Skeletal muscle tissue (tissue), 4 donors: ENCODE results near the gene CEP164. TPM values are rescaled to one million over a fixed set of nuclear protein-coding genes. Genes with fewer than 3 reads are reported as not detected.

Source experiments
- H3K27ac ChIP-seq: one replicate; pipeline ENCODE4 v1.7.0; 2013; ENCODE audit warnings: mild to moderate bottlenecking, low read depth, low read length, inconsistent platforms
- H3K27me3 ChIP-seq, 3 donors: one replicate each; pipeline ENCODE4 v1.7.0; 2013; ENCODE audit warnings: low read length in 3 of 3; ENCODE audit not compliant: control insufficient read depth in 3 of 3, insufficient read depth in 3 of 3
- H3K36me3 ChIP-seq, 3 donors: one replicate each; pipeline ENCODE4 v1.7.0; 2013; ENCODE audit warnings: low read length in 3 of 3; ENCODE audit not compliant: control insufficient read depth in 3 of 3, insufficient read depth in 3 of 3
- H3K4me1 ChIP-seq, 3 donors: one replicate each; pipeline ENCODE4 v1.7.0; 2013; ENCODE audit warnings: low read length in 3 of 3, mild to moderate bottlenecking in 3 of 3; ENCODE audit not compliant: control insufficient read depth in 3 of 3, insufficient read depth in 3 of 3
- H3K4me3 ChIP-seq, 3 donors: one replicate each; pipeline ENCODE4 v1.7.0; 2013; ENCODE audit warnings: low read length in 3 of 3
- H3K9ac ChIP-seq, 3 donors: one replicate each; pipeline ENCODE4 v1.7.0; 2013; ENCODE audit warnings: low read length in 3 of 3, mild to moderate bottlenecking in 3 of 3, moderate library complexity in 2 of 3, low read depth in 1 of 3
- H3K9me3 ChIP-seq, 3 donors: one replicate each; pipeline ENCODE4 v1.7.0; 2013; ENCODE audit warnings: low read length in 3 of 3; ENCODE audit not compliant: control insufficient read depth in 3 of 3
- total RNA-seq: library from RNA; depleted of rRNA; stranded (reverse); fragments of >200 nt; gene quantifications from one replicate; pipeline ENCODE4 v1.2.3, GENCODE V29; 2014
- donor health status: Osteomylitis.

The CEP164 gene
- total RNA-seq, 1 donor from 2014 or later = 21.4 TPM

DNA sequence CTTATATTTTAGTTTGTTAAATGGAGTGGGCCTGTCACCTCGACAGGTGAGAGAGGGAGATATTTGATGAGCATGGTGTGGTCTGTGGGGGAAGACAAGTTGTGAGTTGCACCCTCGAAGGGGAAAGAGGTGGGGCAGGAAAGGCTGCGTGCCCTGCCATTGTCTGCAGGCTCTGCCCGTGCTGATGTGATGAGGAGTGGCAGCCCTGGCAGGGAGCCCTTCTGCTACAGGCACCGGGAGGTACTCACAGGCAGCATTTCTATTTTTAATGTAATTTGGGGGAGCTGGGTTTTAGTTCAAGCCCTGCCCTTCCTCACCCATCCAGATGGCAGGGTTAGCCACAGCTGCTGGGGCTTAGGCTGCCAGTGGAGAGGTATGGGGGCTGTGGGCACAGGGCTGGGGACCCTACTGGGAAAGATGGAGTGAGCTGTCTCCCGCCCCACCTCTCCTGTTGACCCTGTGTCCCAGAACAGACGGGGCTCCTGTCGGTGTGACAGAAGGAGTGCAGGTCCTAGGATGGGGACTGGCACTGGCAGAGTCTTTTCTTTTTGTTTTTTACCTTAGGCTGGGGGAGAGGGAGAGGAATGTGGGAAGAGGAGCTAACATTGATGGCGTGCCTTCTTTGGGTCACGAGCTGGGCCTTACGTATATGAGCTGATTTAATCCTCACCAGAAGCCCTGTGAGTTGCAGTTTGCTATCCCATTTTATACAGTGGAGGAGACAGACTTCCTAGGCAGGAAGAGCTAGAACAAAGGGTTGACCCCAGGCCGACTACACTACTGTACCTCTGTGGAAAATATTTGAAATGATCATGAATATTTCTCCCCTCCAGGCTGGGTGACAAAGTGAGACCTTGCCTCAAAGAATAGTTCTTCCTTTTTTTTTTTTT, 51.6 kb downstream of the CEP164 start:
- Histone ChIP-seq H3K9ac (no peak overlapping the region), H3K27me3 (no peaks in the 10 kb centered on the region), H3K4me3 (no peak overlapping the region), H3K36me3 (peaks cover 16 to 50% (median 22%) of the 10 kb centered on the region in 3 donors), H3K9me3 (no peaks in the 10 kb centered on the region), H3K27ac (no peak overlapping the region), H3K4me1 (no peaks in the 10 kb centered on the region)

DNA sequence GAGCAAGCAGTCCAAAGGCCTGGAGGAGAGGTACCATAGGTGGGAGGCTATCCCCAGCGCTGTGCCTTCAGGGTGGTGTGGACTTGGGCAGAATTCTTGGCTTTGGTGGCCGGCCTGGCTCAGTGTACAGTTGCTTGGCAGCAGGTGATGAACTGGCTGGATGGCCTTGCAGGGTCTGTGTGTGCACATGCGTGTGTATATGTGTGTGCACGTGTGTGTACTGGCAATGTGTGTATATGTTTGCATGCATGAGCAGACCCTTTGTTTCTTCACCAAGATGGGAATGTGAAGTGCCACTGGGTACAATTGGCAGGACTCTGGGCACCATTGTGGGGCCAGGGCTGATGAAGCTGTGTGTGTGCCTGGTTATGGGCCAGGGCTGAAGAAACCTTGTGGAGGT, 53.0 kb downstream of the CEP164 start:
- Histone ChIP-seq H3K4me1 (no peaks in the 10 kb centered on the region), H3K27me3 (no peaks in the 10 kb centered on the region), H3K27ac (no peak overlapping the region), H3K9ac (no peak overlapping the region), H3K9me3 (no peaks in the 10 kb centered on the region), H3K4me3 (no peak overlapping the region), H3K36me3 (peaks cover 18 to 45% (median 23%) of the 10 kb centered on the region in 3 donors)

DNA sequence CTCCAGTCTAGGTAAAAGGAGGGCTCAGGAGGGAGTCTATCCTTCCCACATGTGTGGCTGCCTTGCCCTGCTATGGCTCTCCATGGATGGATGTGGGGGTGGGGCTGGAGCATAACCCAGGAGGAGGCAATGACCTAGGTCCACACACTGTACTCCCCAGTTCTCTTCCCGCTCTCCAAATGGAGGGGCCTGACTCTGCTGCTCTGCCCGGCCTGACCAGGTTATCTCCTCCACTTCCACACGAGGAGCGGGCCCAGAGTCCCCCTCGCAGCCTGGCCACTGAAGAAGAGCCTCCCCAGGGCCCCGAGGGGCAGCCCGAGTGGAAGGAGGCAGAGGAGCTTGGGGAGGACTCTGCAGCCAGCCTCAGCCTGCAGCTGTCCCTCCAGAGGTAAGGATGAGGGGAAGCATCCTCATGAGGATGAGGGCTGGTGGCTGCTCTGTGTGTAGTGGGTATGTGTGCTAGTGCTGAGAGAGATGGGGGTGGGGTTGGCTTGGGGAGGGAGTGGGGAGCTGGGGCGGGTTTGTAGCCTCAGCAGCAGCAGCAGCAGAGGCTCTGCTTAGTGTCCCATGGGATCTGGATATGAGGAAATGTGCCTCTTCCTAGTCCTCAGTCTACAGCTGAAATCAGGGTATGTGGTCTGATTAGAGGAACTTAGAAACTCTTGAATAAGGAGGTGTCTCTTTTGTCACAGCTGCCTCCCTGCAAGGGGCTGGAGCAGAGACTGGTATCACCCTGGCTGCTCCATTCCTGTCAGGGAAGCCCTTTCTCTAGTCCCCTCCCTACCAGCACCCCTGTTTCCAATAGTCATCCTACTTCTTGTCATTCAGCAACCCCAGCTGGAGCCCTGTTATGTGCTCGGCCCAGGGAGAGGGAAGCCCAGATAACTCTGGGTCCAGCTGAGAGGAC, 54.1 kb downstream of the CEP164 start:
- Histone ChIP-seq H3K27ac (no peak overlapping the region), H3K4me1 (no peaks in the 10 kb centered on the region), H3K4me3 (no peak overlapping the region), H3K27me3 (no peaks in the 10 kb centered on the region), H3K9me3 (no peaks in the 10 kb centered on the region), H3K36me3 (peaks cover 21 to 37% (median 22%) of the 10 kb centered on the region in 3 donors), H3K9ac (no peak overlapping the region)

DNA sequence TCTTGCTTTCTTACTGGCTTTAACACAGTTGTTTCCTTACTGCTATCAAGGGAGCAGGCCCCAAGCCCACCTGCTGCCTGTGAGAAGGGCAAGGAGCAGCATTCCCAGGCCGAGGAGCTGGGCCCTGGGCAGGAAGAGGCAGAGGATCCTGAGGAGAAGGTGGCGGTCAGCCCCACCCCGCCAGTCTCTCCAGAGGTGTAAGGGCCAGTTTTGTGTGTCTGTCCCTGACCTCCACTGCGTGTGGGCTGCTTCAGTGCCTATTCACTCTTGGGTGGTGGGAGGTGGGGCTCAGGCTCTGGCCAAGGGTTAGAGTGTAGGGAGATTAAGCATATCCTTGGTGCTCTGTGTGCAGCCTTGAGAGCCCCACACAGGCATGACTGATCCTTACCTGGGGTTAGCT, 55.1 kb downstream of the CEP164 start:
- Histone ChIP-seq H3K9ac (no peak overlapping the region), H3K27me3 (no peaks in the 10 kb centered on the region), H3K27ac (no peak overlapping the region), H3K4me1 (no peaks in the 10 kb centered on the region), H3K36me3 (peaks cover 27 to 40% (median 30%) of the 10 kb centered on the region in 3 donors), H3K4me3 (no peak overlapping the region), H3K9me3 (no peaks in the 10 kb centered on the region)

DNA sequence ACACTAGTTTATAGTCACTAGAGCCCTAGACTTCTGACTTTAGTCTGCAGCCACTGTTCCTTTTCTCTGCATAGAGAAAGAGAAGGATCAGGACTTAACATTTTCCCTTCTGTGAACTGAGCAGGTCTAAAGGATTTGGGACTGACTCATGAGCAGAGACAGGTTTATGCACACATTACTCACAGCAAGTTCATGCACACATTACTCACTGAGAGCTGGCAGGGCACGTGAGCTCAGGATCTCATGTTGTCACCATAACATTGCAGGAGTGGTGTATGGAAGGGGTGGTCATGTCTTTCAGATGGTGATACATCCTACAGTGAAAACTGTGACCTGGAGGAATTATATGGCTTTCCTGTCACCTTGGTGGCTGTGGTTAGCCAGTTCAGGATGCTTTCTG, 56.4 kb downstream of the CEP164 start:
- H3K36me3 ChIP-seq = peaks cover 31 to 40% (median 35%) of the 10 kb centered on the region in 3 donors
- H3K27ac ChIP-seq = no peak overlapping the region
- no peaks in the 10 kb centered on the region for H3K4me1 ChIP-seq
- H3K4me3 ChIP-seq = no peak overlapping the region
- H3K27me3 ChIP-seq = no peaks in the 10 kb centered on the region
- no peaks in the 10 kb centered on the region for H3K9me3 ChIP-seq
- no peak overlapping the region for H3K9ac ChIP-seq

DNA sequence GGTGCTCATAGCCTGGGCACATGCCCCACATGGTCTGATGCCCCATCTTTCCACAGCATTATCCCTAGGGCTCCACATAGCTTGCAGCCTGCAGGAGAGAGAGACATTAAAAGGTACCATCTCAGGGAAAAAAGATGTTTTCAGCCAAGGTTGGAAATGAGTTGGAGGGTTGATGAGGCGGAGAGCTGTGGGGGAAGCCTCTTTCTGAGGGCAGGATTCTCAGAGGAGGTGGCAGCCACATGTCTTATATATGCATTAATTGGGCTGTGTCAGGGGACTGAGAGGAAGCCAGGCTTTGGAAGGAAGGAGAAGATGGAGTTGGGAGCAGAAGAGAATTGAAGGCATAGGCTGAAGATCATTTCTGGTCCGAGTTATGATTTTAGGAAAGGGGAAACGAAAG, 57.8 kb downstream of the CEP164 start:
- Histone ChIP-seq H3K27ac (no peak overlapping the region), H3K4me1 (no peaks in the 10 kb centered on the region), H3K9me3 (no peaks in the 10 kb centered on the region), H3K36me3 (peaks cover 27 to 36% (median 32%) of the 10 kb centered on the region in 3 donors), H3K27me3 (no peaks in the 10 kb centered on the region), H3K9ac (no peak overlapping the region), H3K4me3 (no peak overlapping the region)

DNA sequence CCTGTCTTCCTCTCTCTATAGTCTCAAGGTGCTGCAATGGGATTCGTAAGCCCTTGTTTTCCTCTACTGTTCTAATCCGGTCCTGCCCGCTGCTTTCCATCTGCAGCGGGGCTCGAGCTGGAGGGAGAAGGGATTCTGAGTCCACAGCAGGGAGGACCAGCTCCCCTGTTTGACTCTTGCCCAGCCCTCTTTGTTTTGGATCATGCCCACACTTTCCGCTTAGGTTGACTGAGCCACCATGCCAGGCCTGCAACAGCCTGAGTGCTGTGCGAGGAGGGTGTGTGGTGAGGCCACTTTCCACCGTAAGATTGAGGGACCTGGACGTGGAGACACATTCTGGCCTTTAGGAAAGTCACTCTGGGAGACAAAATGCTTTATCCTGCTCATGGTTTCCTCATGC, 58.3 kb downstream of the CEP164 start:
- H3K27ac ChIP-seq = no peak overlapping the region
- no peaks in the 10 kb centered on the region for H3K27me3 ChIP-seq
- H3K4me3 ChIP-seq = no peak overlapping the region
- H3K4me1 ChIP-seq = no peaks in the 10 kb centered on the region
- peaks cover 24 to 36% (median 32%) of the 10 kb centered on the region in 3 donors for H3K36me3 ChIP-seq
- no peaks in the 10 kb centered on the region for H3K9me3 ChIP-seq
- no peak overlapping the region for H3K9ac ChIP-seq

DNA sequence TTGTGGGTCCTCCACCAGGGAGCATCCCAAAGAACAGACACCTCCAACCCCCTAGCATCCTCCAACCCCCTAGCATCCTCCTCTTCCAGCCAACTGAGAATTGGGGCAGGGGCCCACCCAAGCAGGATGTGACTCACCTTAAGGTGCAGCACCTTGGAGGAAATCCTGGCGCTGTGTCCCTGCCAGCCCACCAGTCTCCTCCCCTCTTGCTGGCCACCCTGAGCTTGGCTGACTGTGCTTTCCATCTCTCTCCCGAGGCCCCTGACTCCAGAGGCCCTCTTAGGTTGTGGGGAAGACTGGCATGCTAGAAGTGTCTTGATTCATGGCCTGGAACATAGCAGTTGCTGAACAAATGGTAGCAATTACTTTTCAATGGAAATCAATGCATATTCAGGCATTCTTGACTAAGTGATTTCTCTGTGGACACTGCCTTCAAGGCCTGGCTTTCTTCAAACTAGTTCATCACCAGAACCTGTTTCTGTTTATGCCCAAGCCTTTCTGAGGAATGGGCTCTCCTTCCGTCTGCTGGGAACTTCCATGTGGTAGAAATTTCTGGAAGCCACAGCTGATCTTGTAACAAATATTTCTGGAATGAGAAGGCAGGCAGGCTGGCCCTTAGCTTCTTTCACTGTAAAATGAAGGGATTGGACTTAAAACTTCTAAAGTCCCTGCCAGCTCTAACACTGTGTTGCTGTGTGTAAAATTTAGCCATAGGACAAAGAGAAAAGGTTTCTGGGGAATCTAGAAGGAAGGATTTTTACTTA, 60.5 kb downstream of the CEP164 start:
- Histone ChIP-seq H3K27ac (no peak overlapping the region), H3K36me3 (peaks cover 34 to 52% (median 47%) of the 10 kb centered on the region in 3 donors), H3K9ac (no peak overlapping the region)

DNA sequence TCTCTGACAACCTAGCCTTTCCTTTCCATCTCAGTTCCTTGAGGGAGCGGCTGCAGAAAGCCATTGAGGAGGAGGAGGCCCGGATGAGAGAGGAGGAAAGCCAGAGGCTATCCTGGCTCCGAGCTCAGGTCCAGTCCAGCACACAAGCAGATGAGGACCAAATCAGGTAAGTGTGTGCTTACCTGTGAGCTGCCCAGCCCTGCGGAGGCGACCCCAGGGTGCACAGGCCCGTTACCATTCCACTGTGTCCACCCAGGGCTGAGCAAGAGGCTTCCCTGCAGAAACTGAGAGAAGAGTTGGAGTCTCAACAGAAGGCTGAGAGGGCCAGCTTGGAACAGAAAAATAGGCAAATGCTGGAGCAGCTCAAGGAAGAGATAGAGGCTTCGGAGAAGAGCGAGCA, 63.1 kb downstream of the CEP164 start:
- Histone ChIP-seq H3K36me3 (peaks cover 43 to 71% (median 52%) of the 10 kb centered on the region in 3 donors), H3K27ac (no peak overlapping the region), H3K4me3 (no peak overlapping the region), H3K9ac (no peak overlapping the region), H3K4me1 (no peaks in the 10 kb centered on the region), H3K9me3 (no peaks in the 10 kb centered on the region), H3K27me3 (no peaks in the 10 kb centered on the region)

More for the DNA sequence above, 60.5 kb downstream of the CEP164 start:
- Histone ChIP-seq H3K4me3 (no peak overlapping the region), H3K27me3 (no peaks in the 10 kb centered on the region), H3K4me1 (no peaks in the 10 kb centered on the region), H3K9me3 (no peaks in the 10 kb centered on the region)
